Tibial nerve (tissue), 4 donors: Measurements from ENCODE around the gene NXPH2. TPM values are rescaled to one million over a fixed set of nuclear protein-coding genes. Genes with fewer than 3 reads are reported as not detected.
A peak's percentile ranks its signal among the peaks of the same experiment; 100 is the strongest.

Source experiments
- DNase-seq, 2 donors: peaks; one replicate each; pipeline ENCODE4 v3.0.0-alpha.2; 2019; ENCODE audit warnings: low spot score in 2 of 2
- H3K27ac ChIP-seq, 4 donors: fragments of 200-600 bp; sonication (generic) in 3 of 4; one replicate each; pipeline ENCODE4 v1.5.1; 2017 to 2019; ENCODE audit warnings: mild to moderate bottlenecking in 1 of 4
- H3K27me3 ChIP-seq, 2 donors: fragments of 200-600 bp; sonication (generic) in 1 of 2; one replicate each; pipeline versions ENCODE4 v1.5.1 to v1.6.0; 2017 to 2019
- H3K36me3 ChIP-seq, 3 donors: fragments of 200-600 bp; sonication (generic); one replicate each; pipeline ENCODE4 v1.5.1; 2018 to 2019
- H3K4me1 ChIP-seq, 4 donors: fragments of 200-600 bp; sonication (generic) in 3 of 4; one replicate each; pipeline ENCODE4 v1.5.1; 2017 to 2019
- H3K4me3 ChIP-seq, 4 donors: fragments of 200-600 bp; sonication (generic) in 3 of 4; one replicate each; pipeline ENCODE4 v1.5.1; 2017 to 2019; ENCODE audit warnings: mild to moderate bottlenecking in 1 of 4, moderate library complexity in 1 of 4
- H3K9me3 ChIP-seq, 4 donors: fragments of 200-600 bp; sonication (generic) in 3 of 4; one replicate each; pipeline ENCODE4 v1.5.1; 2017 to 2019
- EP300 ChIP-seq, 2 donors: sonication (generic); formaldehyde crosslinking; IDR thresholded peaks; one replicate each; pipeline ENCODE4 v1.6.1; 2017; ENCODE audit warnings: antibody characterized with exemption in 2 of 2, mild to moderate bottlenecking in 1 of 2
- POLR2A ChIP-seq, 2 donors: fragments of 450-650 bp; IDR thresholded peaks; one replicate each; pipeline ENCODE4 v1.6.1; 2017; ENCODE audit warnings: antibody characterized with exemption in 2 of 2, mild to moderate bottlenecking in 2 of 2, moderate library complexity in 2 of 2
- WGBS, 2 donors: methylation state at CpG; one replicate each; pipeline ENCODE4 v1.1.5; 2018; 5-methylcytosine and 5-hydroxymethylcytosine counted together
- total RNA-seq, 4 donors: library from RNA; depleted of rRNA; stranded (reverse); fragments of >200 nt; gene quantifications; one replicate each; pipeline ENCODE4 v1.1.0, GENCODE V29; 2016
- TF ChIP-seq, protein P1 (sequence below), 5 experiments: fragments of 200-600 bp in 3 of 5; fragments of 450-650 bp in 2 of 5; sonication (generic) in 3 of 5; IDR thresholded peaks; one replicate each; pipeline ENCODE4 v1.5.1; 2016 to 2019; ENCODE audit warnings: antibody characterized with exemption in 5 of 5, mild to moderate bottlenecking in 3 of 5, moderate library complexity in 2 of 5

NXPH2 gene
- total RNA-seq: not detected

DNA sequence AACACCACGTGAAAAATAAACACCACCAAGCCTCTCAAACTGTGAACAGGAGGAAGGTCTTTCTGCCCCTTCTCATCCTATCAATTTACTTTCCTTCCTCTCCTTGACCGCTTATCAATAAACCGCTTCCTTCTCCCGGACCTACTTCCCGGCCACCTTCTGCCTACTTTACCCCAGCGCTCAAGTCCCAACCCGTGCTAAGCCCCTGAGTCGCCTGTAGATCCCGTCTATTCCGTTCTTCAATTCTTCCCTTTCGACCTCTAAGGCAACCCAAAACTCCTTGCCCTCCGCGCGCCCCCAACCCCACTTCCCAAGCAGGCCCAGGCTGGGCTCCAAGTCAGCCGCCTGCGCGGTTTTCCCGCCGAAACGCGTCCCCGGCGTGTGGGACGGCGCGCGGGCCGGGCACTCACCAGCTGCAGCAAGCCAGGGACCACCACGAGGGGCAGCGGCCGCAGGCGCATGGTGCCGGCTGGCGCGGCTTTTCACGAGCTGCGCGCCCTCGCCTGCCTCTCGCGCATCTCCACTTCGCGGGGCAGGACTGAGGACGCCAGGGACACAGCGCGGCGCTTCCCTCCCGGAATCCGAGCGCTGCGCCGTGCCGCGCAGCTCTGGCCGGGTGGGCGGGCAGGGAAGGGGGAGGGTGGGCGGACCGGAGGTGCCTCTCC, at the start of gene NXPH2:
NXPH2 (minus strand) TSS at position 610 of the 665 bp plus-strand sequence; CDS start at position 461, 149 bp downstream.
- peaks cover 0 to 82% of the 10 kb centered on the region in 2 donors for H3K27me3 ChIP-seq
- no peaks in the 10 kb centered on the region for H3K9me3 ChIP-seq
- H3K4me3 ChIP-seq: peak within 1 kb of the TSS in 1 of 4 donors; percentile 34
- no peak for DNase-seq
- no peaks in the 10 kb centered on the region for H3K36me3 ChIP-seq
- no peak within 1 kb of the TSS for H3K27ac ChIP-seq
- TF ChIP-seq EP300 (IDR thresholded peaks at IDR 0.05) (no peak), POLR2A (IDR thresholded peaks at IDR 0.05) (no peak)
- TF ChIP-seq, protein P1, sequence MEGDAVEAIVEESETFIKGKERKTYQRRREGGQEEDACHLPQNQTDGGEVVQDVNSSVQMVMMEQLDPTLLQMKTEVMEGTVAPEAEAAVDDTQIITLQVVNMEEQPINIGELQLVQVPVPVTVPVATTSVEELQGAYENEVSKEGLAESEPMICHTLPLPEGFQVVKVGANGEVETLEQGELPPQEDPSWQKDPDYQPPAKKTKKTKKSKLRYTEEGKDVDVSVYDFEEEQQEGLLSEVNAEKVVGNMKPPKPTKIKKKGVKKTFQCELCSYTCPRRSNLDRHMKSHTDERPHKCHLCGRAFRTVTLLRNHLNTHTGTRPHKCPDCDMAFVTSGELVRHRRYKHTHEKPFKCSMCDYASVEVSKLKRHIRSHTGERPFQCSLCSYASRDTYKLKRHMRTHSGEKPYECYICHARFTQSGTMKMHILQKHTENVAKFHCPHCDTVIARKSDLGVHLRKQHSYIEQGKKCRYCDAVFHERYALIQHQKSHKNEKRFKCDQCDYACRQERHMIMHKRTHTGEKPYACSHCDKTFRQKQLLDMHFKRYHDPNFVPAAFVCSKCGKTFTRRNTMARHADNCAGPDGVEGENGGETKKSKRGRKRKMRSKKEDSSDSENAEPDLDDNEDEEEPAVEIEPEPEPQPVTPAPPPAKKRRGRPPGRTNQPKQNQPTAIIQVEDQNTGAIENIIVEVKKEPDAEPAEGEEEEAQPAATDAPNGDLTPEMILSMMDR (IDR thresholded peaks at IDR 0.05): no peak
- WGBS, 2 donors: 1 to 2% methylated on average over 22 to 44 of the region's 58 CpGs
- peaks cover 0 to 31% (median 5%) of the 10 kb centered on the region in 4 donors for H3K4me1 ChIP-seq

DNA sequence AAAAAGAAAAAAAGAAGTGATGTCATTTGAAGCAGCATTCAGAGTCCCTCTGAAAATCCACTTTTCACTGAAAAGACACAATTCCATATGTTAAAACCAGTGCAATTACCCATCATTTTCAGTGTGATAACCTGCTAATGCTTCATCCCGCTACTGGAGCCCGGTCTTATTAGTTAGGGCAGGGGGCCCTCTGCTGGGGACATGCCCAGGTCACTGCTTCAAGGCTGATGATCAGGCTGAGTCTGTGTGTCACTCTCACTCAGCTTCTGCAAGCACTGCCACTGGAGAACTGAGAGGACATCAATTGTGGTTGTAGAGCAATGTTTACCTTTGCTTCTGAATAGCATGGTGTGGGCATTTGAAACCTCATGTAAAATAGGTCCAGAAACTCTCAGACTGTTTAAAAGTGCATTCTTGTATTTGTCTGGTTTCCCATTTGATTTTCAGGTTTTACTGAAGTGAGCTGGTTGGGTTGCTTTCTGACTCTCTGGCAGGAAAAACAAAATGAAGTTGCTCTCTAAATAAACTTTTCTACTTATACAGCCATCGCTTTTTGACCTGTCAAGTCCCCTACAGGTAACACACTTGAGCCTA, 49.2 kb upstream of the NXPH2 start:
- TF ChIP-seq, protein P1 (IDR thresholded peaks at IDR 0.05): no peak
- TF ChIP-seq POLR2A (IDR thresholded peaks at IDR 0.05) (no peak), EP300 (IDR thresholded peaks at IDR 0.05) (no peak)
- no peaks in the 10 kb centered on the region for H3K9me3 ChIP-seq
- H3K4me3 ChIP-seq: no peak overlapping the region
- no peaks in the 10 kb centered on the region for H3K36me3 ChIP-seq
- no peak overlapping the region for H3K27ac ChIP-seq
- no peaks in the 10 kb centered on the region for H3K4me1 ChIP-seq
- WGBS, 2 donors: 38 to 47% methylated on average over 3 of the region's 3 CpGs
- no peak for DNase-seq
- H3K27me3 ChIP-seq: peaks cover 0 to 3% of the 10 kb centered on the region in 2 donors

DNA sequence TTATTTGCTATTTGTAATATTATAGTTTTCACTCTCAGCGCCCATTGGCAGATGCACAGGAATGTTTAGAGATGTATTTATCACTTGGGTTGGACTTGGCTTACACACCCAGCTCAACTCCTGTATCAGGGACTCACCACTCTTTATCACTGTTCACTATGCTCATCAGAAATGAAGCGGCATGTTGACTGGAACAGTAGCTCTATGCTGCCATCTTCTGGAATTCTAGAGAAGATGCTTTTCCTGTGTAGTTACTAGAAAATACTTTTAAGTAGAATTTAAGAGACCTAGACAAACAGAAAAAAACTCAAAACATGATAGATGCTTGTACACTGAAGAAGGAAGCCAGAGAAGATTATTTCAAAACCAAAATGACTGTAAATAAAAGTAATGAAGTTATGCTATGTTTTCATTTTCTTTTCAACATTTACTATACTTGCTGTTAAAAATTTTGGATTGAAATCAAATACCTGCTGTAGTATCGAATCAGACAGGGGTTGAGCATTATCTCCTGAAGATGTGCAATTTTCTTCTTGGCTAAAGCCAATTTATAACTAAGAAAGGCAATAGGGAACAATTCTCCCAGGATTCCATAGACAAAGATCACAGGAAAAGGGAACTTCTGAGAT, 47.4 kb upstream of the NXPH2 start:
- Histone ChIP-seq H3K27ac (no peak overlapping the region), H3K4me1 (no peaks in the 10 kb centered on the region), H3K9me3 (no peaks in the 10 kb centered on the region), H3K4me3 (no peak overlapping the region), H3K27me3 (peaks cover 0 to 3% of the 10 kb centered on the region in 2 donors), H3K36me3 (no peaks in the 10 kb centered on the region)
- TF ChIP-seq EP300 (IDR thresholded peaks at IDR 0.05) (no peak), POLR2A (IDR thresholded peaks at IDR 0.05) (no peak)
- TF ChIP-seq, protein P1 (IDR thresholded peaks at IDR 0.05): peak; percentile 45 to 79 (median 55)
- WGBS, 2 donors: 28 to 29% methylated on average over 3 of the region's 3 CpGs
- peak in 1 of 2 donors; percentile 9 for DNase-seq

DNA sequence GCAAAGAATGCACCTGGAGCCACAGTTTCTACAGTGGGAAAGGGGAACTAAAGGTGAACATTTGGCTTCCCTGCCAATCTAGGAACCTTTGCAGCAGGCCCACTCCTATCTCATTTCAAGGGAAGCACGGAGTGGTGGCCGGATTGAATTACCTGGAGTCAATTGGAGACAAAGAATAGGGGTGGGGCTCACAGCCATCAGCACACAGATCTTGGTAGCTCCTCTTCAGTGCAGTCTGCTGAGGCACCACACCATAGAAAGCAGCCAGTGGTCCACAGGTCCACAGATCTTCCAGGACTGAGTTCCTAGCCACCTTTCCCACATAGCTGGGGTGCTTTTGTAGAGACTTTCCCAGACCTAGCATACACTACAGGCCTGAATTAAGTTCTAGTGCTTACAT, 43.5 kb upstream of the NXPH2 start:
- WGBS, 2 donors: 41 to 53% methylated on average over 2 of the region's 2 CpGs
- H3K27me3 ChIP-seq: peaks cover 0 to 3% of the 10 kb centered on the region in 2 donors
- H3K36me3 ChIP-seq: no peaks in the 10 kb centered on the region
- no peak overlapping the region for H3K4me3 ChIP-seq
- TF ChIP-seq, protein P1 (IDR thresholded peaks at IDR 0.05): no peak
- TF ChIP-seq POLR2A (IDR thresholded peaks at IDR 0.05) (no peak), EP300 (IDR thresholded peaks at IDR 0.05) (no peak)
- H3K27ac ChIP-seq: no peak overlapping the region
- DNase-seq: no peak
- H3K9me3 ChIP-seq: no peaks in the 10 kb centered on the region
- H3K4me1 ChIP-seq: no peaks in the 10 kb centered on the region

- no peak overlapping the region for H3K27ac ChIP-seq
- H3K9me3 ChIP-seq: no peaks in the 10 kb centered on the region
- no peaks in the 10 kb centered on the region for H3K36me3 ChIP-seq
- TF ChIP-seq, protein P1 (IDR thresholded peaks at IDR 0.05): no peak
- H3K4me3 ChIP-seq: no peak overlapping the region
- no peak for DNase-seq
- H3K4me1 ChIP-seq: no peaks in the 10 kb centered on the region
- H3K27me3 ChIP-seq: no peaks in the 10 kb centered on the region
- WGBS, 2 donors: 86 to 87% methylated on average over 3 of the region's 3 CpGs
Measured at GRCh38 chr2:138819964-138820363, 39.8 kb upstream of the NXPH2 start.
